H1 (cell line): ENCODE data around the gene BCAR1. TPM values are rescaled to one million over a fixed set of nuclear protein-coding genes. Genes with fewer than 3 reads are reported as not detected.

Experiments
- PHF8 ChIP-seq: fragments of 200-600 bp; sonication (generic); conservative IDR thresholded peaks from 2 replicates; pipeline ENCODE4 v1.7.1; 2012; ENCODE audit warnings: low read depth, mild to moderate bottlenecking, inconsistent platforms, low read length, moderate library complexity
- RAD21 ChIP-seq, 2 experiments: IDR thresholded peaks in 1 of 2; conservative IDR thresholded peaks in 1 of 2; 2 replicates each; pipeline ENCODE4 v1.6.1; 2011; ENCODE audit warnings: low read depth in 2 of 2, low read length in 2 of 2, improper control_type of control experiment in 1 of 2, inconsistent platforms in 1 of 2, mild to moderate bottlenecking in 1 of 2, moderate library complexity in 1 of 2
- SAP30 ChIP-seq: fragments of 300-600 bp; sonication (generic); IDR thresholded peaks from 2 replicates; pipeline ENCODE4 v1.7.1; 2012; ENCODE audit warnings: low read length, moderate library complexity, mild to moderate bottlenecking, inconsistent platforms; ENCODE audit not compliant: insufficient read depth, insufficient replicate concordance
- SP4 ChIP-seq: IDR thresholded peaks from 2 replicates; pipeline ENCODE4 v1.6.1; 2012; ENCODE audit warnings: low read length, inconsistent platforms
- USF2 ChIP-seq: IDR thresholded peaks from 2 replicates; pipeline ENCODE4 v1.6.1; 2011; ENCODE audit warnings: low read length, improper control_type of control experiment
- ZNF274 ChIP-seq: IDR thresholded peaks from 2 replicates; pipeline ENCODE4 v1.7.0; 2012; ENCODE audit warnings: low read length, borderline replicate concordance; ENCODE audit errors: extremely low read depth
- polyA plus RNA-seq, 7 experiments: library from polyadenylated mRNA; depleted of rRNA in 3 of 7; stranded (reverse) in 5 of 7; unstranded in 2 of 7; fragments of >200 nt in 5 of 7; fragments of 200-250 nt in 2 of 7; gene quantifications; 1 replicate in 5 of 7; 2 replicates in 1 of 7; 4 replicates in 1 of 7; pipeline versions ENCODE4 v1.2.1 to v1.2.3, GENCODE V29; 2011 to 2013; ENCODE audit warnings: missing spikeins in 2 of 7, mixed read lengths in 2 of 7
- total RNA-seq: library from RNA; stranded (reverse); fragmentation: NEBNext Ultra II Directional; extraction: Animal tissue kit (Norgen Biotek cat#: 25700); gene quantifications from 2 replicates; pipeline ENCODE4 v1.2.1, GENCODE V29; 2021

The BCAR1 gene
- total and polyA plus RNA-seq, 2 of the 8 experiments (the other 6 are each of a cell fraction or from before 2014, with no cell fraction given) = 59.8 to 105 TPM

- TF ChIP-seq SP4 = no peak
- TF ChIP-seq ZNF274 = no peak
- TF ChIP-seq PHF8 = peak; percentile 44
- peak; percentile 40 to 44 for TF ChIP-seq RAD21 (IDR thresholded peaks at IDR 0.05 in 1 of 2, conservative IDR thresholded peaks at IDR 0.05 in 1 of 2; ENCODE audit: low read depth in 2 of 2, low read length in 2 of 2)
- no peak for TF ChIP-seq USF2
- no peak for TF ChIP-seq SAP30
These were observed 14.7 kb upstream of the BCAR1 start (continued) for GRCh38 chr16:75265911-75266701.
